ENCODE data around the gene RIOK3.
A peak's percentile ranks its signal among the peaks of the same experiment; 100 is the strongest.
"Not testable (repeated sequence)": the region's sequence is repeated elsewhere in the genome, so short reads cannot be mapped to it uniquely, and the experiment has no call there.

The RIOK3 gene, protein sequence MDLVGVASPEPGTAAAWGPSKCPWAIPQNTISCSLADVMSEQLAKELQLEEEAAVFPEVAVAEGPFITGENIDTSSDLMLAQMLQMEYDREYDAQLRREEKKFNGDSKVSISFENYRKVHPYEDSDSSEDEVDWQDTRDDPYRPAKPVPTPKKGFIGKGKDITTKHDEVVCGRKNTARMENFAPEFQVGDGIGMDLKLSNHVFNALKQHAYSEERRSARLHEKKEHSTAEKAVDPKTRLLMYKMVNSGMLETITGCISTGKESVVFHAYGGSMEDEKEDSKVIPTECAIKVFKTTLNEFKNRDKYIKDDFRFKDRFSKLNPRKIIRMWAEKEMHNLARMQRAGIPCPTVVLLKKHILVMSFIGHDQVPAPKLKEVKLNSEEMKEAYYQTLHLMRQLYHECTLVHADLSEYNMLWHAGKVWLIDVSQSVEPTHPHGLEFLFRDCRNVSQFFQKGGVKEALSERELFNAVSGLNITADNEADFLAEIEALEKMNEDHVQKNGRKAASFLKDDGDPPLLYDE

DNA sequence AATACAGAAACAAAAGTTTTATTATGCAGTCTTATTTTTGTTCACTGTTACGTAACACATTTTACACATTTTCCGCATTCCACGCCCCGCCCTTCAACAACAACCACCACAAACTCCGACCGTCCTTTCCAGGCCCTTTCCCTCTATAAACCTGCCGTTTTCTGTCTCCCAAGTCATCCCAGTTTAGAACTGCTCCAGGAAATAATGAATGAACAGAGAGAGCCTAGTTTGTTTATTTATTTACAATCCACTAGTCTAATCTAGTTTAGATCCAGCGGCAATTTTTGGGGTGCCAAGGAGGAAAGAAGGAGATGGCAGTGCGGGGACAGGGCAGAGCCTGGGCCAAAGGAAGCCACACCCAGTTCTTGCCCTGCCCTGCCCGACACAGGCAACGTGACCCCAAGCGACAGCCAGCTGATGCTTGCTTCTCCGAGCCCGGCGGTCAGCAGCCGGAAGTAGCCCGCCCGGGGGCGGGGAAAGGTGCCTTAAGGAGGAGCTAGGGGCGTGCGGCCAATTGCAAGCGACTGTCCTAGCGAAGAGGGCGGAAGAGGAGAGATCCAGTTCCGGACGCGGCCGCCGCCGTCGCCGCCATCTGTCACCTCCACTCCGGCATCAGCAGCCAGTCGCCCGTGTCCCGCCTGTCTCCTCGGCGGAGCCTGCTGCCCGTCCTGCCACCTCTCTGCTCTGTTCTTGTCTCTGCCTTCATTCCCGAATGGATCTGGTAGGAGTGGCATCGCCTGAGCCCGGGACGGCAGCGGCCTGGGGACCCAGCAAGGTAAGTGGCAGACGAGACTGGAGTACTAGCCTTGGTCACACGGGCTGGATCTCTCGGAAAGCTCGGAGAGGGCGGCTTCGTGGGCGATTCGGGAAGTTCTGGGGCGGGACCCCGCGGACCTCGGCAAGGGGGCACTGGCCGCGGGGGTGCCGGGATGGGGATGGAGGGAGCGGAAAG, at the start of gene RIOK3:
TSS of gene RIOK3 (plus strand) at position 560 of the 952 bp plus-strand sequence. CDS start at position 713, 153 bp downstream.
- DNase-seq: peak; percentile 93

DNA sequence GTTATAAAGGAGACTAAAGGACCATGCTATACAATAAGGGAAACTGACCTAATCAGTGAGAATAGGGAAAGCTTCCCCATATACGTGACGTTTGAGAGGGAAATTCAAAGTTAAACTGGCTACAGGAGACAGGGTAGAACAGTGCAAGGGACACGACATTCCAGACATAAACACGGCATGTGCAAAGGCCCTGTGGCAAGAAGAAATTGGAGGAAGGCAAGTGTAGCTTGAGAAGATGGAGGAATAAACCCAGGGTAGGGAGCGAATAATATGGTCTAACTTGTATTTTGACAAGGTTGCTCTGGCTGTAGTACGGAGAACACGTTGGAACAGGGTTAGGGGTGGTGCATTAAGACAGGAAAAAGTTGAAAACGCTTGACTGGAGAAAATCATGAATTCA, 49.8 kb upstream of the RIOK3 start:
- DNase-seq: no peak

DNA sequence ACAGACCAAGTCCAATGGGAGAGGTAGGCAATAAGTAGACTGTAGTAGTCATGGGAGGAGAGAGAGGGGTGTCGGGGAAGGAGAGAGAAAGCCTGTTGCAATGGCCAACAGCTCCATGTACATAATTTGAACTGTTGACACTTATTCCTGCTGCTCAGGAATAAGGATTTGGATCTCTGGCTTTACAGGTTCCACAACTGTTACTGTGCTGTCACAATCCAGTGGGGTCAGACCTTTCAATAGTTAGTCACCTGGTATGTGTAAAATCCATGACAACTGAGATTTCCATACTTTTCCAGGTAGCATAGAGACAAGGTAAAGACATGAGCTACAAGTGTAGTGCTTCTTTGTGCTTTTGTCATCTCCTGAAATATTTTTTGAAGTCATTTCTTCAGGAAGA, 47.5 kb upstream of the RIOK3 start:
- DNase-seq: no peak

DNA sequence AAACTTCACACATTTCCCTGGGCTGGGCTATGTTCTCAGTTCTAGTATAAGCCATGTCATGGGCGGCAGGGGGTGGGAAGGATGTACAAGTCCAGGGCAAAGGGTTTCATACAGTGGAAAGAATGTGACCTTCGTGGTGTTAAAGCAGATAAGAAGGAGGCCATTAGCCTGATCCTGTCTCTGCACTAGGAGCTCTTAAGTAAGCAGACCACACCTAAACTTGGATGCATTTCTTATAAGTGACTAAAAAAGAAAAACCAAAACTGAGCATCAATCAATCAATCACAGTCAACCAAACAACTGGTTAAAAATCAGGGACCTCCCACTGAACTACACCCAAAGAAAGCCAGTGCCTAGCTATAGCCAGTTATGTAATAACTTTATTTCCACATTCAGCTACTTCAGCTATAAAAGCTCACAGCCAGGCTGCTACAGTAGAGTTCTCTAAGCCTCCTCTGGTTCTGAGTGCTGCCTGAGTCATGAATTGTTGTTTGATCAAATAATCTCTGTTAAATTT, 46.8 kb upstream of the RIOK3 start:
- DNase-seq: peak; percentile 15

DNA sequence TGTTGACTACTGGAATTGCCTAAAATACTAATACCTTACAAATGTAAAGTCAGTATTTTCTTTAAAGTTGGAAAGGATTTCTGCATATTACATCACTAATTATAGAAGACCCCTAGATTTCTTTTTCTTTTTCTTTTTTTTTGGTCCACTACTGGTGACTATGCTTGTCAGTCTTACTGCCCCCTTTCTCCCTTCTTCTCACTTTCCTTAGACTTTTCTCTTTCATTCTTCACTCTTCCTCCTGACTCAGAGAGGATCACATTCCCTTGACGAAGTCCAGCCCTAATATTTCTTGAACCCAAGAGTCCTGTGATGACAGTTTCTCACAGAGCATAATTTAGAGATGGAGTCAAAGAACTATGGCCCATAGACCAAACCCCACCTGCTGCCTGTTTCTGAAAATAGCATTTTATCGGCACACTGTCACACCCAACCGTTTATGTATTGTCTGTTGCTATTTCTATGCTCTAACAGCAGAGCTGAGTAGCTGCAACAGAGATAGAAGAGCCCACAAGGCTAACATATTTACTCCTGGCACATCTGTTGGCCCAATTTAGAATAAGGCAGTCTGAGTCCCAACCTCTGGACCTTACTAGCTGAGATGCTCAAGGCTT, 40.6 kb upstream of the RIOK3 start:
- peak; percentile 3 for DNase-seq

DNA sequence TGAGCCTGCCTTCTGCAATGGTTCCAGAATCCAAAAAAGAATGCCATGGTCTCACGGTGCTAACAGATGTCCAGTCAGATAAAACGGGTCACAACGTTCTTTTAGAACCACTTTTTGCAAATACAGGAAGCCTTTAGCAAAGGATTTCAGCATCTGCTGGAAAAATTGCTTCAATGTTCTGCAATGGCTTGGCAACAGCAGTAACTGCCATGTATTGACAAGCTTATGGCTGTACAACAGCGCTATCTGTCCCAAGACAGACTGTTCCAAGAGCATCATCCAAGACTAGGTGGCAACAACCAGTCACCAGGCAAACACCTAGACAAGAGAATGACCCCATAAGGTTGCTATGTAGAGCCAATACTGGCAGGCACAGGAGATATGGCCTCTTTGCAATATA, 37.6 kb upstream of the RIOK3 start:
- no peak for DNase-seq

DNA sequence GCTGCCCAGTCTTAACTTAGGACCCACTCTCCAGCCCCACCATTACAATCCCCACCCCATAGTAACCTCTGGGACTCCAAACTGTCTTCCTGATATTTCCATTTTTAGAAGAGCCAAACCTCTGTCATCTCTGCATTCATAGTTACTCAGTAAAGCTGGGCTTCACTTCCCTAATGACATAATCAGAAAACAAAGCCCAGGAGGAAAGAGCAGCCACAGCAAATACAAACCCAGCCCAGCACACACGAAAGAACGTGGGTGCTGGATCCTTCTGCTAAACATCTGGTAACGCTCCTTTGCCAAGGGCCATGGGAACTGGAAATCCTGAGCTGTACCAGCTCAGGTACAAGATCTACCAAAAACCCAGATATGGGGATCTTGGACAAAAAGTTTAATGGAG, 36.8 kb upstream of the RIOK3 start:
- no peak for DNase-seq

DNA sequence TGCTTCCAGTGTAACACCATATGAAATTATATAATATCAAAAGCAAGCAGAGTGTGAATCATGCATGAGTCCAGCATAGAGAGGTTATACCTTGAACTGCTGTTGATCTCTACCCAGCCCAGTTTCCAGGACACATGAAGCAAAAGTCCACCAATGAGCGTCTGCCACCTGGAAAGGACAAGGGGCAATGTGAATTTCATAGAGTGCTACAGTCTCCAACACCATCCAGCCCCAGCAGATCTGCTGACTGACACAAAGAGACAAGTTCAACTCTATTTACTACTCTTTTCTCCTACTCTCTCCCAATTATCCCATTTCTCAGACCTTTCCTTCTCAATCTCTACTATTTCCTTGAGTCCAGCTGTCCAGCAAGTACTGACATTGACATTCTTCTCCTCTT, 31.8 kb upstream of the RIOK3 start:
- no peak for DNase-seq

DNA sequence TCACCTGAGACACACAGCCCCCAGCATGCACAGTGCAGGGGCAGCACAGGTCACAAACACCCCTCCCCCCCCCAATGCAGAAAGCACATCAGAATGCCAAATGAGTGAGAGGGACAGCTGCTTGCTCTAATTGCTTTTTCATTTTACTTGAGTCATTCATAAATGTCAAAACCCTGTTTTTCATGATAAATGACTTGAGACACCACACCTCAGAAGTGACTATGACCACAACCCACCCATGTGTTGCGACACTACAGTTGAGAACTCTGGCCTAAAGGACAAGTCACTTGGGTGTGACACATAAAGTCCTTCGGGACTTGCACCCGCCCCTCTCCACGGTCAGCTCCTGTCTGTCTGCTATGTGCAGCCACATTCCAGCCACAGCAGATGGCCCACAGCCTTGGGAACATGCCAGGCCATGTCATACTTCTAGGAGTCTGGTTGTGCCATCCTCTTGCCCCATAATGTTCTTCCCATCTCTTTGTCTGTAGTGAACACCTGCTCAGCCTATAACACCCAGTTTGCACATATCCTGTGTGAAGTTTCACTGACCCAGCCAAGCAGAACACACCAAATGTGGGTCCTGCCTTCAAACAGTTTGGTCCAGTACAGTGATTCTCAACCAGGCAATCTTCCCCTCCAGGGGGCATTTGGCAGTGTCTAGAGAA, 30.2 kb upstream of the RIOK3 start:
- DNase-seq: peak; percentile 46

DNA sequence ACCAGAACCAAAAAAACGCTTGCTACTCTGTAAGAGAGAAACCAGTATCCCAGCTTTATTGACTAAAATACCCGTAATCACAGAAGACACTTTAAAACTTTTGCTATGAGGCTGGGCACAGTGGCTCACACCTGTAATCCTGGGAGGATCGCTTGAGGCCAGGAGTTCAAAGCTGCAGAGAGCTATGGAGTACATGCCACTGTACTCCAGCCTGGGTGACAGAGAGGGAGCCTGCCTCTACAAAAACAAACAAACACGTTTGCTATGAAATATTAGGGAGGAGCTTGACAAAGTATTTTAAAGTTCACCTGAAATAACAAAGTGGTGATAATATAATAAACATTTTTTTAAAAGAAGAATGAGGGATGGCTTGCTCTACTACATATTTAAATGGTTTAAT, 28.5 kb upstream of the RIOK3 start:
- DNase-seq: no peak

DNA sequence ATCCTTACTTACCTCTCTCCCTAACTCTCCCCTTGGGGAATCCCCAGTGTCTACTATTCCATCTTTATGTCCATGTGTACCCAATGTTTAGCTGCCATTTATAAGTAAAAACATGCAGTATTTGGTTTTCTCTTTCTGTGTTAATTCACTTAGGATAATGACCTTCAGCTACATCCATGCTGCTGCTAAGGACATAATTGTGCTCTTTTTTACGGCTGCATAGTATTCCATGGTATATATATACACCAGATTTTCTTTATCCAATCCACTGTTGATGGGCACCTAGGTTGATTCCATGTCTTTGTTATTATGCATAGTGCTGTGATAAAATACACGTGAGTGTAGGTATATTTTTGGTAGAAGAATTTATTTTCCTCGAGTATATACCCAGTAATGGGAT, 24.3 kb upstream of the RIOK3 start:
- DNase-seq: no peak

DNA sequence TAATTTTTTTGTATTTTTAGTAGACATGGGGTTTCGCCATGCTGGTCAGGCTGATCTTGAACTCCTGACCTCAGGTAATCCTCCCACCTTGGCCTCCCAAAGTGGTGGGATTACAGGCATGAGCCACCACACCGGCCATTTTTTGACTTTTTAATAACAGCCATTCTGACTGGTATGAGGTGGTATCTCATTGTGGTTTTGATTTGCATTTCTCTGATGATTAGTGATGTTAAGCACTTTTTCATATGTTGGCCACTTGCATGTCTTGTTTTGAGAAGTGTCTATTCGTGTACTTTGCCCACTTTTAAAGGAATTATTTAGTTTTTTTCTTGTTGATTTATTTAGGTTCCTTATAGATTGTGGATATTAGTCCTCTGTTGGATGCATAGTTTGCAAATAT, 23.5 kb upstream of the RIOK3 start:
- not testable (repeated sequence) for DNase-seq

DNA sequence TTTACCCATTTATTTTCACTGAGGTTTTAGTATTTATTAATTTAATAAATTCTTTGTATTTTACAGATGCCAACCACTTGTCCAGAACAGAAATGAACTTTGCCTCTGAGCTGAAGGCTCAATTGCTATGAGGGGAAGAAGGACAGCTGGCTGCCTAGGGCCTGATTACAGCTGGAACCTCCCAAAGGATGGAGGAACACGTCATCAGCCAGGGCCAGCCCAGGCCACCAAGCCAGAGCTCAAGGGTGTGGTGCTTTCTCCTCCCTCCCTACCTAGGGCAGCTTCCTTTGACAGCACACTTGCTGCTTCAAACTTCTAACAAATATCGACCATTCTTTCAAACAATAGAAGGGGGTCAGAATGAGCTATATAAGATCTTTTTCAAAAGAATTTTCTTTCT, 19.7 kb upstream of the RIOK3 start:
- no peak for DNase-seq

DNA sequence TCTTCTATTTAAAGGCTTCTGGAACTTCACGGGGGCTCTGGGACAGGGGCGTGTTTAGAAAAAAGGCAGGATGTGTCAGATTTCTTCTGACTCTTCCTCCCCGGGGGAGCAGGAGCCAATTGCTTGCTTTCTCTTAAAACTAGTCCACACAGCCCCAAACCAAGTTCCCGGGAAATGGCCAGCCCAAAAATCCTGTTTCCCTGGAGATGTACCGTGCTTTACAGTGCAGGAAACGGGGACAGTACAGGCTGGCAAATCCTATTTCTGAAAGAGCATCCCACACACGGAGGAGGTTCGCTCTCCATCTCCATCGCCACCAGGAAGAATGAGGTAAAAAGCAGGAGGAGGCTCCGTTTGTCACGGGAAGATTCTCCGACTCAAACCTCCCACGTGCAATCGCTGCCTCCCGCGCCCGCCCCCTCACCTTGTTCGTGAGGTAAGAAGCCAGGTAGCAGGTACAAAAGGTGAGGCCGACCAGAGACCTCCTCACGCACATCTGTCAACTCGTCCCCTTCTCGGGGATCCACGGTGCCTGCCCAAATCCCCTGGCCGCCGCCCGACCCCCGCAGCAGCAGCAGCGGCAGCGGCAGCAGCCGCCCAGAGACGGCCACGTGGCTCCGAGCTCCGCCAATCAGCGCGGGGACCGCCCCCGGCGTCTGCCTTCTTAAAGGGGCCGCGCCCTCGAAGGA, 15.6 kb upstream of the RIOK3 start:
- peak; percentile 76 for DNase-seq

DNA sequence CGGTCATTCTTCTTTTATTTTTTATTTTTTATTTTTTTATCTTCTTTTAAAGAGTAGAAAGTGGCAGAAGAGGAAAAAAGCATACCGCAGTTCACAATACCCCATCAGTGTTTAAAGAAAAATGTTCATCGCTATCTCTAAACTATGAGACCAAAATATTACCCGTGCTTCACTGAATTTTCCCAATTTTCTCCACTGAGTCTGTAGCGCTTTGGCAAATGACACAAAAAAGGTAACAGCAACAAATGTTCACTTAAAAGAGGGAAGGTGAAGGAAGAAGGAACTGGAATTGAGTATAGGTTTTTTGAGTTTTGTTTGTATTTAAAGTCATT, 15.1 kb upstream of the RIOK3 start:
- no peak for DNase-seq

DNA sequence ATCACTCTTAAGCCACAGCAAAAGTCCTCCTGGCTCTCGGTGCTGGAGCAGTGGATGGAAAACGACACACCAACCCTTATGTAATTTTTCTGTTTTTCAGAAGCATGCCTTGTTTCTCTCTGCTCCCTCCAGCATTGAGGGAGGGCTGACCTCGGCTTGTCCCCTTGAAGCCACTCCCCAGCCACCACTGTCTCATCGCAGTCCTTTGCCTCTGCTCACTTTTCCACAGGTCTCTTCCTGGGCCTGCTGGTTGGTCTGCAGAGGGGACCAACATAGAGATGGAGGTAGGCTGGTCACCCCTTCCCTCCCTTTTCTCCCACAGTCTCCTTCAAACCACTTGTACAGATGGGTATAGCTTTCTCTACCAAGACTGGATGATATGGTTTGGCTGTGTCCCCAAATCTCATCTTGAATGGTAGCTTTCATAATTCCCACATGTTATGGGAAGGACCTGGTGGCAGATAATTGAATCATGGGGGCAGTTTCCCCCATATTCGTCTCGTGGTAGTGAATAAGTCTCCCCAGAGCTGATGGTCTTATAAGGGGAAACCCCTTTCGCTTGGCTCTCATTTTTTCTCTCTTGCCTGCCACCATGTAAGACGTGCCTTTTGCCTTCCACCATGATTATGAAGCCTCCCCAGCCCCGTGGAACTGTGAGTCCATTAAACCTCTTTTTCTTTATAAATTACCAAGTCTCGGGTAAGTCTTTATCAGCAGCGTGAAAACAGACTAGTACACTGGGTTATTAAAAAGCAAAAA, 14.3 kb upstream of the RIOK3 start:
- no peak for DNase-seq

DNA sequence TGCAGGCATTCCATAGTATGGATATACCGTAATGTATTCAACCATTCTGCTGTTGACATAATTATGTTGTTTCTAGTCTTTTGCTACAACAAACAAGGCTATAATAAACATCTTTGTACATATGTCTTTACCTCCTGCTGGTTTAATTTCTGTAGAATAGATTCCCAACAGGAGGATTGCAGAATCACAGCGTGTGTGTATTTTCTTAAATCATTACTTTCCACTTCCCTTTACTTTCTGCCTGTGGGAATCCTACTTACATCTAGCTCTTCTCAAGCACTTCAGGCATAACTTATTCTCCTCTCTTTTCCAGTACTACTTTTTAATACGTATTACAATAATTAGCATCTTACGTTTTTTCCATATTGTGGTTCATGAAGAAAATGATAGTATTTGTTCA, 13.0 kb upstream of the RIOK3 start:
- DNase-seq: no peak

DNA sequence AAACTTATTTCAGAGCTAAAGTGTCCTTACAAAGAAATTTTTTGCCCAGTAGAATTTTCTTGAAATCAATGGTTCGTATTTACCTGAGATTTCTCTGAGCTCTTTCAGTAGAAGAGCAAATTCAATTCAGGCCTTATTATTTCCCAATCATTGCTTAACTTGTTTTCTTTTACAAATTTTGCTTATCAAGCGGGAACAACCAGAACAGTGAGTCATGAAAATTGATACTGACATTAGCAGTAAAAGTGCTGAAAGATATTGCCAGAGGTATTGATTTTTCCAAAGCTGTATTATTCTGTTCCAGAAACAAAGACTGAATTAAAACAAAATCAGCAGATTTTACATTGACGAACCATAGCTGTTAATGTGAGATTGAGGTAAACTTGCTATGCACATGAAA, 10.1 kb upstream of the RIOK3 start:
- DNase-seq: no peak

DNA sequence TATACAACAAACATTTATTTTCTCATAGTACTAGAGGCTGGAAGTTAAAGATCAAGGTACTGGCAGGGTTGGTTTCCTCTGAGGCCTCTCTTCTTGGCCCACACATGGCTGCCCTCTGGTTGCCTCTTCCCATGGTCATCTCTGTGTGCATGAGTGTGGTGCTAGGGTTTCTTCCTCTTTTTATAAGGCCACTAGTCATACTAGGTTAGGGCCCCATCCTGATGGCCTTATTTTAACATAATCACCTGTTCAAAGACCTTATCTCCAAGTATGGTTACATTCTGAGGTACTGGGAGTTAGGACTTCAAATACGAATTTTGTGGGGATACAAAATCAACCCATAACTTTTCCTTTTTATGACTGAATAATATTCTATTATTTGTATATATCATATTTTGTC, 4.8 kb upstream of the RIOK3 start:
- no peak for DNase-seq

DNA sequence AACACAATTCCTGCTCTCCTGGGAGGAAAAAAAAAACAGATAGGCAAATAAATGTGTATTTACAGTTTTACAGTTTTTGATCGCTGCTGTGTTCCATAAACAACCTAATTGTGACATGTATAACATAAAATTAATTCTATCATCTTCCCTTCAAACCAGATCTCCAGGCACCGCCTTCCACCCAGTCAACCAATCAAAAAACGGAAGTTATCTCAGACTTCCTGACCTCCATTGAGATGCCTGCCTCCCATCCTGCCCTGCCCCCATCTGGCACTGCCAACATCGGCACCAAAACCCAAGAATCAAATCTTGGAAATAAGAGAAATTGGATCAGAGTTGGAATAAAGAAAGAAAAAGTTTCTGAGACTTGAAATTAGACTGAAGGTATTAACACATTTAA, 3.1 kb upstream of the RIOK3 start:
- DNase-seq: no peak

DNA sequence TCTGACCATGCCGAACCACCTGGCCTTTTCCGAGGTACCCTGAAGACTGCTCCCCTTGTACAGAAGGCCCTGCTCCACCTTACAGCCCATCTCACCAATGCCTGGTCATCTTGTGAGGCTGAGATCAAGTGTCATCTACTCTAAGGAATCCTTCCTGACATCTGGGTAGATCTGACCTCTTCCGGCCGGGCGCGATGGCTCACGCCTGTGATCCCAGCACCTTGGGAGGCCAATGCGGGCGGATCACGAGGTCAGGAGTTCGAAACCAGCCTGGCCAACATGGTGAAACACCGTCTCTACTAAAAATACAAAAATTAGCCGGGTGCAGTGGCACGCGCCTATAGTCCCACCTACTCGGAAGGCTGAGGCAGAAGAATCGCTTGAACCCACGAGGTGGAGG, 2.1 kb upstream of the RIOK3 start:
- no peak for DNase-seq

Data from fibroblast of skin of right biceps (primary cell).